ENCODE data around the gene DNAJC28. TPM values are rescaled to one million over a fixed set of nuclear protein-coding genes. Genes with fewer than 3 reads are reported as not detected.

DNAJC28 gene
- total and polyA plus RNA-seq, 8 donors, result 0.73 to 2.0 (median 1.2) TPM

GRCh38 chr21:33444499-33444898 lies 47.0 kb downstream of the DNAJC28 start:
- FAIRE-seq, result no peak
- no peak for TF ChIP-seq CTCF (IDR thresholded peaks at IDR 0.05)
- H3K36me3 ChIP-seq, result no peaks in the 10 kb centered on the region
- H3K4me3 ChIP-seq, result no peak overlapping the region
- H3K9me3 ChIP-seq, result no peaks in the 10 kb centered on the region
- no peak for ATAC-seq
- 45 to 61% methylated on average over 2 of the region's 2 CpGs for WGBS, 2 donors
- intact Hi-C loops (cut with DNase I), result no loop called here
- H3K27me3 ChIP-seq, result no peaks in the 10 kb centered on the region
- H3K4me1 ChIP-seq, result no peaks in the 10 kb centered on the region
- no peak for DNase-seq
- H3K27ac ChIP-seq, result no peak overlapping the region

GRCh38 chr21:33443194-33443593 lies 48.3 kb downstream of the DNAJC28 start:
- no peak for TF ChIP-seq CTCF (IDR thresholded peaks at IDR 0.05)
- intact Hi-C loops (cut with DNase I), result no loop called here
- Histone ChIP-seq H3K4me1 (no peaks in the 10 kb centered on the region), H3K9me3 (no peaks in the 10 kb centered on the region), H3K27ac (no peak overlapping the region), H3K36me3 (no peaks in the 10 kb centered on the region), H3K4me3 (no peak overlapping the region), H3K27me3 (no peaks in the 10 kb centered on the region)
- no peak for ATAC-seq
- DNase-seq, result no peak
- FAIRE-seq, result no peak
- 82 to 91% methylated on average over 5 of the region's 5 CpGs for WGBS, 2 donors

GRCh38 chr21:33441489-33442477 lies 49.7 kb downstream of the DNAJC28 start:
- Histone ChIP-seq H3K4me1 (no peaks in the 10 kb centered on the region), H3K27me3 (no peaks in the 10 kb centered on the region), H3K9me3 (no peaks in the 10 kb centered on the region), H3K4me3 (no peak overlapping the region), H3K27ac (no peak overlapping the region), H3K36me3 (peaks cover 0 to 10% (median 6%) of the 10 kb centered on the region in 3 donors)
- intact Hi-C loops (cut with DNase I), result no loop called here
- DNase-seq (no peak), FAIRE-seq (no peak), ATAC-seq (peak in 3 of 4 donors; percentile 18 to 67 (median 49))
- whole genome bisulfite sequencing, 2 donors, result 75 to 79% methylated on average over 11 of the region's 11 CpGs
- no peak for TF ChIP-seq CTCF (IDR thresholded peaks at IDR 0.05)

Other genes starting within 250 kb of the DNAJC28 start
- gene IL10RB, start 225.3 kb downstream of the DNAJC28 start, total RNA-seq, result 10 to 100 TPM; 11.9 to 25.1 (median 14.8) TPM
- 10 to 100 TPM; 12.2 to 14.8 TPM for gene IL10RB, start 225.3 kb downstream of the DNAJC28 start, polyA plus RNA-seq
- gene IFNAR1, start 166.7 kb downstream of the DNAJC28 start, total RNA-seq, result 10 to 100 TPM; 21.4 to 48.5 (median 27.6) TPM
- 1 to 10 TPM; 7.5 to 9.6 TPM for gene IFNAR1, start 166.7 kb downstream of the DNAJC28 start, polyA plus RNA-seq
- 10 to 100 TPM; 10.1 to 56.5 (median 15.2) TPM for gene IFNGR2, start 88.3 kb downstream of the DNAJC28 start, total RNA-seq
- 10 to 100 TPM; 23.6 to 31.4 TPM for gene IFNGR2, start 88.3 kb downstream of the DNAJC28 start, polyA plus RNA-seq
- gene TMEM50B, start 11.7 kb downstream of the DNAJC28 start, total RNA-seq, result 10 to 100 TPM; 11.5 to 31.1 (median 16.7) TPM
- 10 to 100 TPM; 59.3 to 96.1 TPM for gene TMEM50B, start 11.7 kb downstream of the DNAJC28 start, polyA plus RNA-seq
- 10 to 100 TPM; 20.6 to 37.9 (median 34.4) TPM for gene GART, start 50.4 kb upstream of the DNAJC28 start, total RNA-seq
- 10 to 100 TPM; 10.3 to 17.8 TPM for gene GART, start 50.4 kb upstream of the DNAJC28 start, polyA plus RNA-seq
- 100 to 1,000 TPM in 3 of 6 donors, 10 to 100 TPM in 3; 82.5 to 154 (median 102) TPM for gene SON, start 51.3 kb upstream of the DNAJC28 start, total RNA-seq
- gene SON, start 51.3 kb upstream of the DNAJC28 start, polyA plus RNA-seq, result 100 to 1,000 TPM in 1 of 2 donors, 10 to 100 TPM in 1; 86.7 to 205 TPM
- gene DONSON, start 97.0 kb upstream of the DNAJC28 start, total RNA-seq, result 1 to 10 TPM; 2.4 to 5.3 (median 3.0) TPM
- 10 to 100 TPM in 1 of 2 donors, 1 to 10 TPM in 1; 6.7 to 11.1 TPM for gene DONSON, start 97.0 kb upstream of the DNAJC28 start, polyA plus RNA-seq
- 10 to 100 TPM in 5 of 6 donors, 1 to 10 TPM in 1; 8.5 to 18.0 (median 13.9) TPM for gene CRYZL1, start 150.0 kb upstream of the DNAJC28 start, total RNA-seq
- 10 to 100 TPM; 12.2 to 23.0 TPM for gene CRYZL1, start 150.0 kb upstream of the DNAJC28 start, polyA plus RNA-seq
- gene ITSN1, start 150.8 kb upstream of the DNAJC28 start, total RNA-seq, result 10 to 100 TPM in 2 of 6 donors, 1 to 10 TPM in 4; 3.5 to 19.4 (median 7.5) TPM
- 1 to 10 TPM; 4.1 to 6.5 TPM for gene ITSN1, start 150.8 kb upstream of the DNAJC28 start, polyA plus RNA-seq

All from pancreas (tissue), 10 donors.